KOPT-K1 (cell line): Measurements from ENCODE around the gene KLC1.

Source experiments
- H3K27ac ChIP-seq: fragments of 200-600 bp; sonication (generic); 2 replicates; pipeline ENCODE4 v1.5.1; 2016; ENCODE audit warnings: antibody characterized with exemption, mild to moderate bottlenecking, low read depth, low read length; ENCODE audit not compliant: poor library complexity, severe bottlenecking
- H3K36me3 ChIP-seq: fragments of 200-600 bp; sonication (generic); 2 replicates; pipeline ENCODE4 v1.5.1; 2017; ENCODE audit warnings: antibody characterized with exemption, mild to moderate bottlenecking, low read length, moderate library complexity; ENCODE audit not compliant: insufficient read depth
- H3K9me3 ChIP-seq: fragments of 200-600 bp; sonication (generic); 2 replicates; pipeline ENCODE4 v1.5.1; 2017; ENCODE audit warnings: antibody characterized with exemption, low read length, mild to moderate bottlenecking; ENCODE audit not compliant: insufficient read depth, poor library complexity, severe bottlenecking

KLC1 gene

GRCh38 chr14:103697603-103698379 is 68.8 kb downstream of the KLC1 start:
- Histone ChIP-seq H3K27ac (no peak overlapping the region), H3K36me3 (peaks cover 97% of the 10 kb centered on the region), H3K9me3 (no peaks in the 10 kb centered on the region)

- Histone ChIP-seq H3K9me3 (no peaks in the 10 kb centered on the region), H3K27ac (no peak overlapping the region), H3K36me3 (peaks cover 97% of the 10 kb centered on the region)
Measured at GRCh38 chr14:103698380-103699260, 69.6 kb downstream of the KLC1 start.

- peaks cover 97% of the 10 kb centered on the region for H3K36me3 ChIP-seq
- H3K9me3 ChIP-seq = no peaks in the 10 kb centered on the region
- no peak overlapping the region for H3K27ac ChIP-seq
Measured at GRCh38 chr14:103699261-103699661, 70.2 kb downstream of the KLC1 start.

GRCh38 chr14:103699901-103700752 is 71.1 kb downstream of the KLC1 start:
- Histone ChIP-seq H3K36me3 (peaks cover 98% of the 10 kb centered on the region), H3K27ac (no peak overlapping the region), H3K9me3 (no peaks in the 10 kb centered on the region)

GRCh38 chr14:103700753-103701490 is 71.9 kb downstream of the KLC1 start:
- Histone ChIP-seq H3K27ac (no peak overlapping the region), H3K36me3 (peaks cover 100% of the 10 kb centered on the region), H3K9me3 (no peaks in the 10 kb centered on the region)

GRCh38 chr14:103702095-103702494 is 73.1 kb downstream of the KLC1 start:
- no peaks in the 10 kb centered on the region for H3K9me3 ChIP-seq
- peaks cover 100% of the 10 kb centered on the region for H3K36me3 ChIP-seq
- no peak overlapping the region for H3K27ac ChIP-seq

- Histone ChIP-seq H3K27ac (no peak overlapping the region), H3K36me3 (peaks cover 100% of the 10 kb centered on the region), H3K9me3 (no peaks in the 10 kb centered on the region)
Measured at GRCh38 chr14:103702497-103703432, 73.8 kb downstream of the KLC1 start.

- peaks cover 100% of the 10 kb centered on the region for H3K36me3 ChIP-seq
- H3K9me3 ChIP-seq = no peaks in the 10 kb centered on the region
- H3K27ac ChIP-seq = no peak overlapping the region
Measured at GRCh38 chr14:103703433-103704385, 74.7 kb downstream of the KLC1 start.

GRCh38 chr14:103704708-103705107 is 75.7 kb downstream of the KLC1 start:
- Histone ChIP-seq H3K27ac (no peak overlapping the region), H3K36me3 (peaks cover 100% of the 10 kb centered on the region), H3K9me3 (no peaks in the 10 kb centered on the region)

- H3K9me3 ChIP-seq = no peaks in the 10 kb centered on the region
- no peak overlapping the region for H3K27ac ChIP-seq
- H3K36me3 ChIP-seq = peaks cover 100% of the 10 kb centered on the region
Measured at GRCh38 chr14:103705118-103705503, 76.1 kb downstream of the KLC1 start.

- Histone ChIP-seq H3K36me3 (peaks cover 100% of the 10 kb centered on the region), H3K27ac (no peak overlapping the region), H3K9me3 (no peaks in the 10 kb centered on the region)
Measured at GRCh38 chr14:103705504-103706284, 76.7 kb downstream of the KLC1 start.
